Neutrophil (primary cell): ENCODE measurements around the gene KCNB1.

Source experiments
- H3K27ac ChIP-seq: fragments of 200-600 bp; sonication (generic); 2 replicates; pipeline ENCODE4 v1.5.1; 2016; ENCODE audit warnings: mild to moderate bottlenecking, moderate library complexity
- H3K27me3 ChIP-seq: fragments of 200-600 bp; sonication (generic); 2 replicates; pipeline ENCODE4 v1.6.0; 2016; ENCODE audit warnings: mild to moderate bottlenecking
- H3K36me3 ChIP-seq: fragments of 200-600 bp; sonication (generic); 2 replicates; pipeline ENCODE4 v1.5.1; 2017
- H3K4me1 ChIP-seq, 2 experiments: fragments of 200-600 bp in 1 of 2; sonication (generic) in 1 of 2; 1 replicate in 1 of 2; 2 replicates in 1 of 2; pipeline versions ENCODE4 v1.5.1 to v1.6.1; 2013 to 2016; ENCODE audit warnings: low read depth in 1 of 2, low read length in 1 of 2, mild to moderate bottlenecking in 1 of 2, moderate library complexity in 1 of 2; ENCODE audit not compliant: control insufficient read depth in 1 of 2, insufficient read depth in 1 of 2
- H3K4me3 ChIP-seq, 2 experiments: fragments of 200-600 bp in 1 of 2; sonication (generic) in 1 of 2; 1 replicate in 1 of 2; 2 replicates in 1 of 2; pipeline ENCODE4 v1.5.1; 2013 to 2016; ENCODE audit warnings: low read depth in 1 of 2, low read length in 1 of 2, mild to moderate bottlenecking in 1 of 2, moderate library complexity in 1 of 2
- H3K9me3 ChIP-seq: fragments of 200-600 bp; sonication (generic); 2 replicates; pipeline ENCODE4 v1.5.1; 2016
- TF ChIP-seq, protein P1 (sequence below): fragments of 200-600 bp; sonication (generic); IDR thresholded peaks from 2 replicates; pipeline ENCODE4 v1.5.1; 2016; ENCODE audit warnings: antibody characterized with exemption

Gene KCNB1

DNA sequence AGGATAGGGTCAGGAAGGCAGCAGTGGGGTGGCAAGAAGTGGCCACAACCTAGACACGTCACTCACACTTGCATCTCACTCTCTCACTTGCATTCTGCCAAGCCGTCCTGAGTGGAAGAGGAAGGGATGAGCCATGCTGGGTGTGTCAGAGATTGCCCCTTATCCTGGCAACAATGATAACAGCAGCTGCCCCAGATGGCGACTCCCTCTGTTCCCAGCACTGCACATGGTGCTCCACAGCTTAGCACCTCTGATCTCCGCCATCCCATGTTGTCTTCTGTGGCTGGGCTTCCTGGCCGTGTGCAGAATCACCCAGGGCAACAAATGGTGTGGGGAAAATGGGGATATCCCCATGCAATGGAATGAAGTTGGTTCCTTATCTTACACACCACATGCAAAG lies 11.1 kb downstream of the KCNB1 start:
- Histone ChIP-seq H3K4me3 (no peak overlapping the region), H3K9me3 (no peaks in the 10 kb centered on the region), H3K4me1 (no peaks in the 10 kb centered on the region), H3K36me3 (no peaks in the 10 kb centered on the region), H3K27ac (no peak overlapping the region), H3K27me3 (peaks cover 89% of the 10 kb centered on the region)
- TF ChIP-seq, protein P1, sequence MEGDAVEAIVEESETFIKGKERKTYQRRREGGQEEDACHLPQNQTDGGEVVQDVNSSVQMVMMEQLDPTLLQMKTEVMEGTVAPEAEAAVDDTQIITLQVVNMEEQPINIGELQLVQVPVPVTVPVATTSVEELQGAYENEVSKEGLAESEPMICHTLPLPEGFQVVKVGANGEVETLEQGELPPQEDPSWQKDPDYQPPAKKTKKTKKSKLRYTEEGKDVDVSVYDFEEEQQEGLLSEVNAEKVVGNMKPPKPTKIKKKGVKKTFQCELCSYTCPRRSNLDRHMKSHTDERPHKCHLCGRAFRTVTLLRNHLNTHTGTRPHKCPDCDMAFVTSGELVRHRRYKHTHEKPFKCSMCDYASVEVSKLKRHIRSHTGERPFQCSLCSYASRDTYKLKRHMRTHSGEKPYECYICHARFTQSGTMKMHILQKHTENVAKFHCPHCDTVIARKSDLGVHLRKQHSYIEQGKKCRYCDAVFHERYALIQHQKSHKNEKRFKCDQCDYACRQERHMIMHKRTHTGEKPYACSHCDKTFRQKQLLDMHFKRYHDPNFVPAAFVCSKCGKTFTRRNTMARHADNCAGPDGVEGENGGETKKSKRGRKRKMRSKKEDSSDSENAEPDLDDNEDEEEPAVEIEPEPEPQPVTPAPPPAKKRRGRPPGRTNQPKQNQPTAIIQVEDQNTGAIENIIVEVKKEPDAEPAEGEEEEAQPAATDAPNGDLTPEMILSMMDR: no peak

DNA sequence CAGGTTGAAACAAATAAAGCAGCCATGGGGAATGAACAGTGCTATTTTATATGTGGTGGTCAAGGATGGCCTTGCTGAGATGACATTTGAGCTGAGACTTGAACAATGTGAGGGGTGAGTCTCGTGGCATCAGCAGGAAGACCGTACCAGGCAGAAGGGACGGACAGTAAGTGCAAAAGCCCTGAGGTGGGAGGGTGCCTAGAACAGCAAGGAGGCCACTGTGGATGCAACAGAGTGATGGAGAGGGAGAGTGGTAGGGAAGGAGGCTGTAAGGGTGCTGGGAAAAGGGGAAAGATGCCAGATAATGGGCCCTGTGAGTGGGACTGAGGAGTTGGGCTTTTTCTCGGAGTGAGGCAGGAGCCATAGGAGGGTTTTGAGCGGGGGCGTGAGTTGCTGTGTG lies 11.5 kb downstream of the KCNB1 start:
- no peak overlapping the region for H3K27ac ChIP-seq
- peaks cover 86% of the 10 kb centered on the region for H3K27me3 ChIP-seq
- TF ChIP-seq, protein P1: no peak
- no peaks in the 10 kb centered on the region for H3K4me1 ChIP-seq
- no peaks in the 10 kb centered on the region for H3K36me3 ChIP-seq
- H3K9me3 ChIP-seq: no peaks in the 10 kb centered on the region
- no peak overlapping the region for H3K4me3 ChIP-seq

DNA sequence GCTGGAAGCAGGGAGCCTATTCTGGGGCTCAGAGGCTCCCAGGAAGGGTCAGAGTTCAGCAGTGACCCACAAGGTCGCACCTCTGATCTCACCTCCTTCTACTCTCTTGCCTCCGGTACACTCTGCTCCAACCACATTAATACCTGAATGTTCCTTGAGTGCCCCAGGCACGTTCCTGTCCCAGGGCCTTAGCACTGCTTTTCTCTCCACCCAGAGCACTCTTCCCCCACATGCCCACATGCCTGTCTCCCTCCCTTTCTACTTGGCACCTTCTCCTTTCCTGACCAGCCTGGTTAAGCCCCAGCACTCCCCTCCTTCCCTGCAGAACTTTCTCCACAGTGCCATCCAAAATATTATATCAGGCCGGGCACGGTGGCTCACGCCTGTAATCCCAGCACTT lies 13.4 kb downstream of the KCNB1 start:
- Histone ChIP-seq H3K27ac (no peak overlapping the region), H3K27me3 (peaks cover 67% of the 10 kb centered on the region), H3K4me3 (no peak overlapping the region), H3K4me1 (no peaks in the 10 kb centered on the region), H3K9me3 (no peaks in the 10 kb centered on the region), H3K36me3 (no peaks in the 10 kb centered on the region)
- TF ChIP-seq, protein P1: no peak

DNA sequence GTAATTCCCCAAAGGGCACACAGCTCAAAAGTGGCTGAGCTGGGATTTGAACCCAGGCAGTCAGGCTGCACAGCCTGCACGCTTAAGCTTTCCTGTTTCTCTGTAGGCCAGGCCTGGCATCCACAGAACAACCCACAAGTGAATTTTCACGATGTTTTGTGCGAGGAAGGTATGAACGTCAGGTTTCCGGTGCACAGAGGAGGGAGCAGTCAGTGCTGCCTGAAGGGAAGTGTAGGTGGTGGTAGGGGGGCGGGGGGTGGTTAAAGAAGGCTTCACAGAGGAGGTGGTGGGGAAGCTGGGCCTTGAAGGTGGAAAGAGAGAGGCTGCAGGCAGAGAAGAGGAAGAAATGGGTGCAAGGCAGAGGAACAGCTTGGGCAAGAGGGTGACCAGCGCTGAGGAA lies 14.1 kb downstream of the KCNB1 start:
- Histone ChIP-seq H3K27me3 (peaks cover 61% of the 10 kb centered on the region), H3K9me3 (no peaks in the 10 kb centered on the region), H3K27ac (no peak overlapping the region), H3K36me3 (no peaks in the 10 kb centered on the region), H3K4me3 (no peak overlapping the region), H3K4me1 (no peaks in the 10 kb centered on the region)
- TF ChIP-seq, protein P1: no peak

DNA sequence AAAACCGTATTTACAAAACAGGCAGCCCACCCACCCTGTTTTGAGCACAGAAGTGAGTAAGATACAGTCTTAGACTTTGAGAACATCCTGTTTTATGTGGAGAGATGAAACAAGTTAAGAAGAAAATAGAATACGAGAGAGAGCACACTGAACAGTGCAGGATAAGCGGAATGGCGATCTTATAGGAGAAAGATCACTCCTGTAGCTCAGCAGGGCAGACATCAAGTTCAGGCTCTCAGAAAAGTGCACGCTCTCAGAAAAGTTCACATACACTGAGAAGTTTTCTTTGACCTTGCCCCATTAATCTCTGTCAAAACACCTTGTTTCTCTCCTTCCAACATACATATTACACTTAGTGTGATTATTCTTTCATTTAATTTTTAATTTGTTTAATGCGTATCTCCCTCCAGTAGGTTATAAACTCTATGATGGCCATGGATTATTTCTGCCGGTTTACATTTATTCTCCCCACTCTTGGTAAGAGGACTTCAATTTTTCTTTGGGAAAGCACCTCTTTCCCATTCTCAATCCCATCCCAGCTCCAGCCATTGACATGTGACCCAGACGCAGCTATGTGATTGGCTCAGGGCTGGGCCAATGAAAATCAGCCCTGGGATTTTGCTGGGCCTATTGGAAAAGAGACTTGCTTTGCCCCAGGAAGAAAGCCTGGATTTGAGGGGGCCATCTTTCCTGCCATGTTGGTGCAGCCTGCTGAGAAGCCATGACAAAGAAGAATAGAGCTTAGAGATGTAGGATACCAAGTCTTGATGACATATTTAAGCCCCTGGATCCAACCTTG lies 16.2 kb downstream of the KCNB1 start:
- Histone ChIP-seq H3K36me3 (no peaks in the 10 kb centered on the region), H3K9me3 (no peaks in the 10 kb centered on the region), H3K27ac (no peak overlapping the region), H3K27me3 (peaks cover 53% of the 10 kb centered on the region), H3K4me3 (no peak overlapping the region), H3K4me1 (no peaks in the 10 kb centered on the region)
- TF ChIP-seq, protein P1: no peak
